NB4 (cell line): ENCODE measurements around the gene TRAM2.
"Not testable (repeated sequence)": the region's sequence is repeated elsewhere in the genome, so short reads cannot be mapped to it uniquely, and the experiment has no call there.

ENCODE experiments used
- DNase-seq: peaks from one replicate; pipeline ENCODE4 v3.0.0; 2010; ENCODE audit warnings: low read depth
- H3K4me3 ChIP-seq: one replicate; pipeline ENCODE4 v1.5.1; 2011; ENCODE audit warnings: mild to moderate bottlenecking, low read depth, low read length, moderate library complexity
- MYC ChIP-seq: IDR thresholded peaks from 2 replicates; pipeline ENCODE4 v1.6.1; 2011; ENCODE audit warnings: low read depth, low read length
- POLR2A ChIP-seq: IDR thresholded peaks from 2 replicates; pipeline ENCODE4 v1.6.1; 2011; ENCODE audit warnings: mild to moderate bottlenecking; ENCODE audit not compliant: insufficient read length; ENCODE audit errors: extremely low read depth
- TF ChIP-seq, protein P1 (sequence below): IDR thresholded peaks from one replicate; pipeline ENCODE4 v1.5.1; 2012; ENCODE audit warnings: low read depth, low read length
- TF ChIP-seq, protein P2 (sequence below): IDR thresholded peaks from 2 replicates; pipeline ENCODE4 v1.6.1; 2011; ENCODE audit warnings: low read depth, low read length

The TRAM2 gene

DNA sequence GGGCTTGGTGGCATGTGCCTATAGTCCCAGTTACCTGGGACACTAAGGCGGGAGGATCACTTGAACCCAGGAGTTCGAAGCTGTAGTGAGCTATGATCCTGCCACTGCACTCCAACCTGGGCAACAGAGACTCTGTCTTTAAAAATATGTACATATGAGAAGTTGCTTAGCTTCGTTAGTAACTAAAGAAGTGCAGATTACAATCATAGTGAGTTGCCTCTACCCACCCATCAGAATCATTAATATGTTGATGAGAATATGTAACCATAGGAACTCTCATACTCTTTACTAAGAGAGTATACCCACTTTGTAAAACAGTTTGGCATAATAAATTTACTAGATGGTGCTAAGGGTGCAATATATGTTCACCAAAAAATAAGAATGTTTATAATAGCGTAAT, 102.7 kb downstream of the TRAM2 start:
- no peak overlapping the region for H3K4me3 ChIP-seq
- no peak for DNase-seq
- TF ChIP-seq, protein P1, sequence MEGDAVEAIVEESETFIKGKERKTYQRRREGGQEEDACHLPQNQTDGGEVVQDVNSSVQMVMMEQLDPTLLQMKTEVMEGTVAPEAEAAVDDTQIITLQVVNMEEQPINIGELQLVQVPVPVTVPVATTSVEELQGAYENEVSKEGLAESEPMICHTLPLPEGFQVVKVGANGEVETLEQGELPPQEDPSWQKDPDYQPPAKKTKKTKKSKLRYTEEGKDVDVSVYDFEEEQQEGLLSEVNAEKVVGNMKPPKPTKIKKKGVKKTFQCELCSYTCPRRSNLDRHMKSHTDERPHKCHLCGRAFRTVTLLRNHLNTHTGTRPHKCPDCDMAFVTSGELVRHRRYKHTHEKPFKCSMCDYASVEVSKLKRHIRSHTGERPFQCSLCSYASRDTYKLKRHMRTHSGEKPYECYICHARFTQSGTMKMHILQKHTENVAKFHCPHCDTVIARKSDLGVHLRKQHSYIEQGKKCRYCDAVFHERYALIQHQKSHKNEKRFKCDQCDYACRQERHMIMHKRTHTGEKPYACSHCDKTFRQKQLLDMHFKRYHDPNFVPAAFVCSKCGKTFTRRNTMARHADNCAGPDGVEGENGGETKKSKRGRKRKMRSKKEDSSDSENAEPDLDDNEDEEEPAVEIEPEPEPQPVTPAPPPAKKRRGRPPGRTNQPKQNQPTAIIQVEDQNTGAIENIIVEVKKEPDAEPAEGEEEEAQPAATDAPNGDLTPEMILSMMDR, result no peak
- no peak for TF ChIP-seq MYC
- TF ChIP-seq POLR2A, result no peak
- TF ChIP-seq, protein P2, sequence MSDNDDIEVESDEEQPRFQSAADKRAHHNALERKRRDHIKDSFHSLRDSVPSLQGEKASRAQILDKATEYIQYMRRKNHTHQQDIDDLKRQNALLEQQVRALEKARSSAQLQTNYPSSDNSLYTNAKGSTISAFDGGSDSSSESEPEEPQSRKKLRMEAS, result no peak

DNA sequence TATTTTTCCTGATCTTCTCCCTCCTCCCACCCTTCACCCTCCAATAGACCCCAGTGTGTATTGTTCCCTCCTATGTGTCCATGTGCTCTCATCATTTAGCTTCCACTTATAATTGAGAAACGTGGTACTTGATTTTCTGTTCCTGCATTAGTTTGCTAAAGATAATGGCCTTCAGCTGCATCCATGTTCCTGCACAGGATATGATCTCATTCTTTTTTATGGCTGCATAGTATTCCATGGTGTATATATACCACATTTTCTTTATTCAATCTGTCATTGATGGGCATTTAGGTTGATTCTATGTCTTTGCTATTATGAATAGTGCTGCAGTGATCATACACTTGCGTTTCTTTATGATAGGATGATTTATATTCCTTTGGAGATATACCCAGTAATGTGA, 115.7 kb downstream of the TRAM2 start:
- DNase-seq, H3K4me3 ChIP-seq: not testable (repeated sequence)

DNA sequence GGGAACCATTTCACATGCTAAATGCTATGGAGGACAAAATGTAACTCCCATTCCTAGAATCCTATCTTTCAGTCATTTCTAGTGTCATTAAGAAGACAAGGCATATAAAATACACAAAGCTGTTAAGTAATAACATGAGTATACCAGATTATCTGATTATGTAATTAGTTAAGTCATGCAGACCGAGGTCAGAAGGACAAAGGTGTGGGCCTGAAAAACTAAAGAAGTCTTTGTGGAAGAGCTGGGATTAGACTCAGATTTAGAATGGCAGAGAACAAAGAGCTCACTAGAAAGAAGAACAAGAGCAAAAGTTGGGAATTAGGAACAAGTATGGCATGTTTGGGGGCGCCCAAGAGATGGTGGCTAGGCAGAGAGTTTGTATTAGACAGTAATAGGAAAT, 119.8 kb downstream of the TRAM2 start:
- TF ChIP-seq, protein P1, result no peak
- TF ChIP-seq POLR2A, result no peak
- TF ChIP-seq, protein P2, result no peak
- no peak for TF ChIP-seq MYC
- no peak overlapping the region for H3K4me3 ChIP-seq
- no peak for DNase-seq

DNA sequence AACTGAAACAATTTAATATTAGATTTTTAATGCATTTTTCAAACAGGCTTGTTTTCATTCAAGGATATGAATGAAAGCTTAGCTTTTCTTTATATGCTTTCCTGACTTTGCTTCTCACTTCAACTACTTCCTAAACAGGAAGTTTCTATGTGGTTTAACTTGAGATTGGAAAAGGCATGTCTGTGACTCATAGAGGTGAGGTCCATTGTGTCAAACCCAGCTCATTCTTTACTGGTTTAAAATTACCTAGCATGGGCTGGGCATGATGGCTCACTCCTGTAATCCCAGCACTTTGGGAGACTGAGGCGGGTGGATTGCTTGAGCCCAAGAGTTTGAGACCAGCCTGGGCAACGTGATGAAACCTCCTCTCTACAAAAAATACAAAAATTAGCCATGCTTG, 122.3 kb downstream of the TRAM2 start:
- no peak for DNase-seq
- TF ChIP-seq POLR2A, result no peak
- TF ChIP-seq, protein P1, result no peak
- no peak for TF ChIP-seq MYC
- TF ChIP-seq, protein P2, result no peak
- no peak overlapping the region for H3K4me3 ChIP-seq
